SK-N-SH treated with all-trans-retinoic acid at 6 μM for 48 hours (cell line): ENCODE data around the gene PCDHGA10.

Source experiments
- ATAC-seq: fragments of 200-7000 bp; cut with Tn5 transposase; 3 replicates; pipeline ENCODE4 v1.9.1; 2020; ENCODE audit warnings: mild to moderate bottlenecking, moderate library complexity
- ARNTL ChIP-seq: fragments of 450-650 bp; formaldehyde crosslinking; IDR thresholded peaks from 2 replicates; pipeline ENCODE4 v1.5.0; 2020; ENCODE audit warnings: low read depth, mild to moderate bottlenecking, moderate library complexity, borderline replicate concordance
- ISL1 ChIP-seq: fragments of 250-450 bp; sonication (Bioruptor Pico); IDR thresholded peaks from 2 replicates; pipeline ENCODE4 v2.1.2; 2022; ENCODE audit warnings: mild to moderate bottlenecking, moderate library complexity
- PATZ1 ChIP-seq: fragments of 250-450 bp; sonication (Bioruptor Pico); IDR thresholded peaks from 2 replicates; pipeline ENCODE4 v1.8.0; 2020; ENCODE audit warnings: mild to moderate bottlenecking, moderate library complexity, borderline replicate concordance
- POU6F1 ChIP-seq: fragments of 250-450 bp; sonication (Bioruptor Pico); IDR thresholded peaks from 2 replicates; pipeline ENCODE4 v1.8.0; 2021; ENCODE audit warnings: low read depth, mild to moderate bottlenecking, moderate library complexity, borderline replicate concordance
- PPARA ChIP-seq: fragments of 250-450 bp; sonication (Bioruptor Pico); IDR thresholded peaks from 2 replicates; pipeline ENCODE4 v1.5.0; 2020; ENCODE audit warnings: mild to moderate bottlenecking, borderline replicate concordance
- RARB ChIP-seq: fragments of 250-450 bp; sonication (Bioruptor Pico); IDR thresholded peaks from 2 replicates; pipeline ENCODE4 v1.8.0; 2021; ENCODE audit warnings: mild to moderate bottlenecking, moderate library complexity
- SNAI2 ChIP-seq: fragments of 250-450 bp; sonication (Bioruptor Pico); IDR thresholded peaks from 2 replicates; pipeline ENCODE4 v1.5.0; 2020; ENCODE audit warnings: mild to moderate bottlenecking, moderate library complexity
- TCF4 ChIP-seq: fragments of 250-450 bp; sonication (Bioruptor Pico); IDR thresholded peaks from 2 replicates; pipeline ENCODE4 v1.8.0; 2021; ENCODE audit warnings: mild to moderate bottlenecking, moderate library complexity, borderline replicate concordance
- TSHZ2 ChIP-seq: fragments of 250-450 bp; sonication (Bioruptor Pico); IDR thresholded peaks from 2 replicates; pipeline ENCODE4 v1.5.0; 2020; ENCODE audit warnings: mild to moderate bottlenecking, moderate library complexity
- ZC3H10 ChIP-seq: fragments of 250-450 bp; sonication (Bioruptor Pico); IDR thresholded peaks from 2 replicates; pipeline ENCODE4 v1.5.1; 2021; ENCODE audit warnings: mild to moderate bottlenecking, moderate library complexity
- ZNF565 ChIP-seq: fragments of 450-650 bp; formaldehyde crosslinking; conservative IDR thresholded peaks from 2 replicates; pipeline ENCODE4 v1.5.0; 2020; ENCODE audit warnings: low read depth, mild to moderate bottlenecking, moderate library complexity
- ZNF70 ChIP-seq: fragments of 450-650 bp; formaldehyde crosslinking; IDR thresholded peaks from 2 replicates; pipeline ENCODE4 v1.5.0; 2020; ENCODE audit warnings: mild to moderate bottlenecking, moderate library complexity
- ZNF8 ChIP-seq: fragments of 450-650 bp; formaldehyde crosslinking; IDR thresholded peaks from 2 replicates; pipeline ENCODE4 v1.5.0; 2020; ENCODE audit warnings: mild to moderate bottlenecking, moderate library complexity
- TF ChIP-seq, protein P1 (sequence below): fragments of 250-450 bp; sonication (Bioruptor Pico); IDR thresholded peaks from 2 replicates; pipeline ENCODE4 v1.5.1; 2020; ENCODE audit warnings: low read depth, mild to moderate bottlenecking, moderate library complexity

The PCDHGA10 gene

DNA sequence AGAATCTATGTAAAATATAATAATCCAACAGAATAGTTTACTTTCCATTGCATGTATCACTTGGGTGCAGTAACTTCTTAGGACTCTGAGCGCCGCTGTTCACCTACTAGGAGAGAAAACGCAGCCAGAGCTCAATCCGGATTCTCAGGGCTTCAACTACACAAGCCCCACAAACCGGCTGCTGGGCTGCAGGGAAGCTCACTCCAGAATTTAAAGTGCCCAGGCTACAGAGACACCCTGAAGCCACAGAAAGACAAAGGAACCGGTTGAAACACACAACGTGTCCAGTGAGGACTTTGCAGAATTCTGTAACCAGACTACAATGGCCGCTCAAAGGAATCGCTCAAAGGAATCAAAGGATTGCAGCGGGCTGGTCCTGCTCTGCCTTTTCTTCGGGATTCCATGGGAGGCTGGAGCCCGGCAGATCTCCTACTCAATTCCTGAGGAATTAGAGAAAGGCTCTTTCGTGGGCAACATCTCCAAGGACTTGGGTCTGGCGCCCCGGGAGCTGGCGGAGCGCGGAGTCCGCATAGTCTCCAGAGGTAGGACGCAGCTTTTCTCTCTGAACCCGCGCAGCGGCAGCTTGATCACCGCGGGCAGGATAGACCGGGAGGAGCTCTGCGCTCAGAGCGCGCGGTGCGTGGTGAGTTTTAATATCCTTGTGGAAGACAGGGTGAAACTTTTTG is at the start of gene PCDHGA10:
Gene PCDHGA10 (plus strand): TSS at position 134 of the 686 bp plus-strand sequence. CDS start 189 bp downstream, at position 323.
- ATAC-seq: peak; percentile 61

GRCh38 chr5:141363952-141364660 is 48.7 kb upstream of the PCDHGA10 start, which contains the start of gene PCDHGA5:
Gene PCDHGA5, plus strand, starts transcription at chr5:141364162. Its CDS starts 169 bp downstream, at chr5:141364331.
- no peak for ATAC-seq

More for the DNA sequence above, at the start of gene PCDHGA10:
- no peak for TF ChIP-seq POU6F1 (CRISPR knock-in tag)
- TF ChIP-seq ARNTL: no peak
- TF ChIP-seq TCF4 (CRISPR knock-in tag): no peak
- TF ChIP-seq PPARA (CRISPR knock-in tag): no peak
- TF ChIP-seq, protein P1, sequence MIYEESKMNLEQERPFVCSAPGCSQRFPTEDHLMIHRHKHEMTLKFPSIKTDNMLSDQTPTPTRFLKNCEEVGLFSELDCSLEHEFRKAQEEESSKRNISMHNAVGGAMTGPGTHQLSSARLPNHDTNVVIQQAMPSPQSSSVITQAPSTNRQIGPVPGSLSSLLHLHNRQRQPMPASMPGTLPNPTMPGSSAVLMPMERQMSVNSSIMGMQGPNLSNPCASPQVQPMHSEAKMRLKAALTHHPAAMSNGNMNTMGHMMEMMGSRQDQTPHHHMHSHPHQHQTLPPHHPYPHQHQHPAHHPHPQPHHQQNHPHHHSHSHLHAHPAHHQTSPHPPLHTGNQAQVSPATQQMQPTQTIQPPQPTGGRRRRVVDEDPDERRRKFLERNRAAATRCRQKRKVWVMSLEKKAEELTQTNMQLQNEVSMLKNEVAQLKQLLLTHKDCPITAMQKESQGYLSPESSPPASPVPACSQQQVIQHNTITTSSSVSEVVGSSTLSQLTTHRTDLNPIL: no peak
- TF ChIP-seq ZNF8: no peak

GRCh38 chr5:141366016-141366896 is 46.5 kb upstream of the PCDHGA10 start:
- ATAC-seq: no peak
- TF ChIP-seq TSHZ2 (CRISPR knock-in tag) (no peak), ZNF8 (no peak), SNAI2 (CRISPR knock-in tag) (no peak), ZNF565 (no peak), ZC3H10 (no peak), ZNF70 (CRISPR knock-in tag) (no peak), RARB (no peak), ISL1 (CRISPR knock-in tag) (no peak), TCF4 (CRISPR knock-in tag) (no peak), PPARA (CRISPR knock-in tag) (no peak), PATZ1 (no peak)
- TF ChIP-seq, protein P1: no peak

More at GRCh38 chr5:141363952-141364660, 48.7 kb upstream of the PCDHGA10 start, which contains the start of gene PCDHGA5:
- TF ChIP-seq ZNF70 (CRISPR knock-in tag) (no peak), ZNF8 (no peak), SNAI2 (CRISPR knock-in tag) (no peak), POU6F1 (CRISPR knock-in tag) (no peak), ZC3H10 (no peak), RARB (no peak), ARNTL (no peak)
